ENCODE results near the gene ST6GALNAC6.

GRCh38 chr9:127909839-127910273 is 10.5 kb upstream of the ST6GALNAC6 start:
- TF ChIP-seq POLR2A (IDR thresholded peaks at IDR 0.05) (no peak), CTCF (IDR thresholded peaks at IDR 0.05) (no peak)

Data from lower leg skin (tissue), 3 donors.